GM11168 (cell line): ENCODE data around the gene UBE2QL1.

Experiments
- in situ Hi-C: fragments of 300-500 bp; cut with MboI; formaldehyde crosslinking; loops from one replicate; pipeline ENCODE4 v1.12.0; 2022; ENCODE audit warnings: low sequenced_read_pairs; ENCODE audit not compliant: unreplicated experiment

Gene UBE2QL1, protein sequence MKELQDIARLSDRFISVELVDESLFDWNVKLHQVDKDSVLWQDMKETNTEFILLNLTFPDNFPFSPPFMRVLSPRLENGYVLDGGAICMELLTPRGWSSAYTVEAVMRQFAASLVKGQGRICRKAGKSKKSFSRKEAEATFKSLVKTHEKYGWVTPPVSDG

DNA sequence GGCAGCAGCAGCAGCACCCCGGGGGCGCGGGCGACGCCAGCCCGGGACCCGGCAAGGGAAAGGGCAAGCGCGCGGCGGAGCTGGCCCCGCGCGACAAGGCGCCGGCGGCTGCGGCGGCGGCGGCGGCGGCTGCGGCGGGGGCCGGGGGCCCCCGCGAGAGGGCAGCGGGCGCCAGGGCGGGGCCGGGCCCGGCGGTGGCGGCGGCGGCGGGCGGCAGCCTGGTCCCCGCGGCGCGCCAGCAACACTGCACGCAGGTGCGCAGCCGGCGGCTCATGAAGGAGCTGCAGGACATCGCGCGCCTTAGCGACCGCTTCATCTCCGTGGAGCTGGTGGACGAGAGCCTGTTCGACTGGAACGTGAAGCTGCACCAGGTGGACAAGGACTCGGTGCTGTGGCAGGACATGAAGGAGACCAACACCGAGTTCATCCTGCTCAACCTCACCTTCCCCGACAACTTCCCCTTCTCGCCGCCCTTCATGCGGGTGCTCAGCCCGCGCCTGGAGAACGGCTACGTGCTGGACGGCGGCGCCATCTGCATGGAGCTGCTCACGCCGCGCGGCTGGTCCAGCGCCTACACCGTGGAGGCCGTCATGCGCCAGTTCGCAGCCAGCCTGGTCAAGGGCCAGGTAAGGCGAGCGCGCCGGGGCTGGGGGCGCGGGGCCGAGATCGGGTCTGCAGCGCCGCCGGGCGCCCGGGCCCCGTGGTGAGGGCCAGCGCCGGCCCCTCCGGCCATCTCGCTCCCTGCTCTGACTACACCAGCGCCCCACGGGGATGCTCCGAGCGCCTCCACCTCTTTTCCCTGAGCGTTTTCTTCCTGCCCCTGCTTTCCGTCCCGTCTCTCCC is at the start of gene UBE2QL1:
Gene UBE2QL1 (plus strand): TSS at position 238 of the 843 bp plus-strand sequence. CDS start 35 bp downstream, at position 273.
- in situ Hi-C loops, result no loop called here

- in situ Hi-C loops, result no loop called here
Observed at GRCh38 chr5:6399980-6400910, 48.4 kb upstream of the UBE2QL1 start.

GRCh38 chr5:6401410-6401809 is 47.2 kb upstream of the UBE2QL1 start:
- in situ Hi-C loops, result no loop called here

GRCh38 chr5:6402939-6403338 is 45.7 kb upstream of the UBE2QL1 start:
- in situ Hi-C loops, result no loop called here

DNA sequence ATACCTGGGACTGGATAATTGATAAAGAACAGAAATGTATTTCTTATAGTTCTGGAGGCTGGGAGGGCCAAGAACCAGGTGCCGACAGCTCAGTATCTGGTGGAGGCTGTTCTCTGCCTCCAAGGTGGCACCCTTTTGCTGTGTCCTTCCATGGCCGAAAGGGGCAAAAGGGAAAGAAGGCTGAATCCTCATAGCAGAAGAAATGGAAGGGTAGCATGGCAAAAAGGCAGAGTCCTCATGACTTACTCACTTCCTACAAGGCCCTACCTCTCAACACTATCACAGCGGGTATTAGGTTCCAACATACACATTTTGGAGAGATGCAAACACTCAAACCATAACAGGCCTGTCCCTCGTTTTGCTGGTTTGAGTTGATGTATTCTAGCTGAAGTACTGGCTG is 45.2 kb upstream of the UBE2QL1 start:
- in situ Hi-C loops, result no loop called here

DNA sequence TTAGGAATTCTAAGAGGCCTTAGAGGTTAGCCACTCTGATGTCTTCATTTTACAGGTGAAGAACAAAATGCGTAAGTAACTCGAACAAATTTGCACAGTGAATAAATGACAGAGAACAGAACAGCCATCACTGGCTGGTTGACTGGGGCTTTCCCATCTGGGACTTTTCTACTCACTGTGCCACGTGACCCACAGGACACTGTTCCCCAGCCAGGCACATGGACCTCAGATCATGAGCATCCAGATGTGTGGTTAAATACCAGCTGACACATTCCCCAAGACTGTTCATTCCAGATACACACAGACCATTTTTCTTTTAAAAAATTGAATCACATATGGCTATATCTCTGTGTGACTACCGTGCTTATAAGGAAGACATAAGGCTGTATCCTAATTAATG is 44.5 kb upstream of the UBE2QL1 start:
- in situ Hi-C loops, result no loop called here

DNA sequence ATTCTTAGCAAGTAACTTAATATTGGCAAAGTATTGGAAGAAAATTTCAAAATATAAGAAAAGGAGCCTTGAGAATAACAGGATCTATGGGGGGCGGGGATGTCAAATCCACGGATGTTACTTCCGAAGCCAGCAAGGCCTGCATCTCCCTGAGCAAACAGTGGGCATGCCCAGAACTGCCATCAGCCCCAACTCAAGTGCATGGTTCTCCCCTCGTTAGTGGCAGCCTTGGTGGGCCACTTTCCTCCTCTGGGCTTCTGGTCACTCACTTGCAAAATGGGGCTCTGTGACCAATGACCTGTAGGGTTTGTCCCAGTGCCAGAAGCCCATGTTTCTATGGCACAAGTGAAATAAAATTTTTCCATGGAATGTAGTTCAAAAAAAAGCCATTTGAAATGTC is 43.1 kb upstream of the UBE2QL1 start:
- in situ Hi-C loops, result no loop called here

- in situ Hi-C loops, result no loop called here
Observed at GRCh38 chr5:6407558-6408259, 41.0 kb upstream of the UBE2QL1 start.

- in situ Hi-C loops, result no loop called here
Observed at GRCh38 chr5:6408260-6408596, 40.4 kb upstream of the UBE2QL1 start.

GRCh38 chr5:6408627-6409446 is 39.8 kb upstream of the UBE2QL1 start:
- in situ Hi-C loops, result no loop called here

- in situ Hi-C loops, result no loop called here
Observed at GRCh38 chr5:6410421-6410820, 38.2 kb upstream of the UBE2QL1 start.

- in situ Hi-C loops, result no loop called here
Observed at GRCh38 chr5:6411141-6411540, 37.5 kb upstream of the UBE2QL1 start.

GRCh38 chr5:6412811-6413210 is 35.8 kb upstream of the UBE2QL1 start:
- in situ Hi-C loops, result no loop called here

DNA sequence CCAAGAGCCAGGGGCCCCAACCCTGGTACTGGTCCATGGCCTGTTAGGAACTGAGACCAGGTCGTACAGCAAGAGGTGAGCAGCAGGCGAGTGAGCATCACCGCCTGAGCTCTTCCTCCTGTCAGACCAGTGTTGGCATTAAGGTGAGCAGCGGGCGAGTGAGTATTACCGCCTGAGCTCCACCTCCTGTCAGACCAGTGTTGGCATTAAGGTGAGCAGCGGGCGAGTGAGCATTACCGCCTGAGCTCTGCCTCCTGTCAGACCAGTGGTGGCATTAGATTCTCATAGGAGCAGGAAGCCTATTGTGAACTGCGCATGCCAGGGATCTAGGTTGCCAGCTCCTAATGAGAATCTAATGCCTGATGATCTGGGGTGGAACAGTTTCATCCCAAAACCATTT is 31.0 kb upstream of the UBE2QL1 start:
- in situ Hi-C loops, result no loop called here

DNA sequence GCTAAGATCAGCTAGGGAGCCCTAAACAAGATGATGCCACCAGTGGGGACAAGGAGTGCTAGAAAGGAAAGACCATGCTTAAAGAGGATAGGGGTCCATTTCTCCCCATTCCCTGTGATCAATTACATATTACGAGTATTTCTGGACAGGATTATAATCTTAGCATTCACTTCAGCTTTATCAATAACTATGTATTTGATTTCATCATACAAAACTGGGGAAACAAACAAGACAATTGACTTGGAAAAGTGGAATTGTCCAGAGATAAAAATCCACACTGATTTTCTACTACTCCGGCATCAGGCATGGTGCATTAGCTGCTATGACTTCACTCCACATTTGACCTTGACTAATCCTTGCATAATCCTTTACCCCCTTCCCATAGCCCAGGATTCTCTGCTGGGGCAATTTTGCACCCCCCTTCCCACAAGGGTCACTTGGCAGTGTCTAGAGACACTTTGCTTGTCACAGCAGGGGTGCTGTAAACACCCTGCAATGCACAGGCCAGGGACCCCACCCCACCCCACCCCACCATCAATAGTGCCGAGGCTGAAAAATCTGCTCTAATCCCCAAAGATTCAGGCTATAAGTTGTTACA is 29.9 kb upstream of the UBE2QL1 start:
- in situ Hi-C loops, result no loop called here

DNA sequence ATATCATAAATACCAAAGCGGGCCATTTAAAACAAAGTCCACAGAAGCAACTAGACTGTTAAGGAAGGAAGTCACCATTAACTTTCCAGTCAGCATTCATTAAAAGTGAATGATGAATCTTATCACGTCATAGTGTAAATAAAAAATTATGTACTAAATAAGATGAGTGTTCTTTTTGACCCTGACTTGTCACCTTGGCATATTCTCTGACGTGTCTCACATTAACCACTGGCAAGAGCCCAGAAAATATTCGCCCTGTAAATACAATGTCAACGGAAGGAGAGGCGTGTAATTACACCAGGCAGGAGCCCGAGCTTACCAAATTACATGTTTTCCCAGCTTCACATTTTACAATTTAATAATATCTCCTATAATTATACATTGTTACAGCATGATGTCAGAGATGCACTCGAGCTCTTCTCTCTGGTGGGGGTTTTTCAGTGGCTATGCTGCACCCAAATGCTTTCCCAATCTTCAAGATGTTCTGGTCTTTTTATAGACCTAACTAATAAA is 29.3 kb upstream of the UBE2QL1 start:
- in situ Hi-C loops, result no loop called here

- in situ Hi-C loops, result no loop called here
Observed at GRCh38 chr5:6423327-6424109, 25.1 kb upstream of the UBE2QL1 start.

GRCh38 chr5:6424110-6424659 is 24.5 kb upstream of the UBE2QL1 start:
- in situ Hi-C loops, result no loop called here
